CD4-positive, alpha-beta memory T cell (primary cell): ENCODE data around the gene SNRPA. TPM values are rescaled to one million over a fixed set of nuclear protein-coding genes. Genes with fewer than 3 reads are reported as not detected.

ENCODE experiments used
- CTCF ChIA-PET: fragments of 350-600 bp; sonication (Branson Sonifier 250); formaldehyde crosslinking; loops from one replicate; lab custom pipeline; 2021; ENCODE audit warnings: inconsistent platforms; ENCODE audit not compliant: partially characterized antibody; lab: Charles Lee
- POLR2A ChIA-PET: fragments of 350-600 bp; sonication (Branson Sonifier 250); formaldehyde crosslinking; loops from one replicate; lab custom pipeline; 2021; ENCODE audit not compliant: partially characterized antibody; lab: Charles Lee
- DNase-seq, 5 donors: peaks; one replicate each; pipeline versions ENCODE4 v3.0.0 to v3.0.0-alpha.2; 2020 to 2022; ENCODE audit warnings: mixed read lengths in 1 of 5
- H3K27ac ChIP-seq: one replicate; pipeline ENCODE4 v1.7.0; 2013; ENCODE audit warnings: low read depth, low read length
- H3K27me3 ChIP-seq: 2 replicates; pipeline ENCODE4 v1.7.0; 2013; ENCODE audit warnings: mild to moderate bottlenecking, low read length, moderate library complexity; ENCODE audit not compliant: insufficient read depth
- H3K36me3 ChIP-seq: 2 replicates; pipeline ENCODE4 v1.7.0; 2013; ENCODE audit warnings: mild to moderate bottlenecking, low read length, moderate library complexity; ENCODE audit not compliant: insufficient read depth
- H3K4me1 ChIP-seq: 2 replicates; pipeline ENCODE4 v1.7.0; 2013; ENCODE audit warnings: mild to moderate bottlenecking, low read length, moderate library complexity; ENCODE audit not compliant: insufficient read depth
- H3K4me3 ChIP-seq, 2 donors: one replicate each; pipeline ENCODE4 v1.7.0; 2013; ENCODE audit warnings: low read length in 2 of 2, mild to moderate bottlenecking in 1 of 2
- H3K9me3 ChIP-seq, 2 donors: one replicate each; pipeline ENCODE4 v1.7.0; 2013; ENCODE audit warnings: low read length in 2 of 2, control low read depth in 1 of 2; ENCODE audit not compliant: control insufficient read depth in 1 of 2
- H3K27ac Mint-ChIP-seq, 7 donors: one replicate each; pipeline ENCODE4 v1.8.0; 2020 to 2021; ENCODE audit warnings: mixed read lengths in 7 of 7, mild to moderate bottlenecking in 6 of 7, inconsistent platforms in 3 of 7, moderate library complexity in 3 of 7
- H3K27me3 Mint-ChIP-seq, 2 donors: one replicate each; pipeline ENCODE4 v1.8.0; 2020 to 2021; ENCODE audit warnings: mixed read lengths in 2 of 2
- H3K36me3 Mint-ChIP-seq, 2 donors: one replicate each; pipeline ENCODE4 v1.8.0; 2020 to 2021; ENCODE audit warnings: mixed read lengths in 2 of 2, inconsistent platforms in 1 of 2, mild to moderate bottlenecking in 1 of 2
- H3K4me1 Mint-ChIP-seq, 4 donors: one replicate each; pipeline ENCODE4 v1.8.0; 2020 to 2021; ENCODE audit warnings: mixed read lengths in 4 of 4, mild to moderate bottlenecking in 1 of 4
- H3K4me3 Mint-ChIP-seq, 8 donors: one replicate each; pipeline ENCODE4 v1.8.0; 2020 to 2021; ENCODE audit warnings: mixed read lengths in 8 of 8, mild to moderate bottlenecking in 7 of 8, moderate library complexity in 6 of 8, inconsistent platforms in 3 of 8
- H3K9me3 Mint-ChIP-seq, 8 donors: one replicate each; pipeline ENCODE4 v1.8.0; 2020 to 2021; ENCODE audit warnings: mixed read lengths in 8 of 8, mild to moderate bottlenecking in 5 of 8, inconsistent platforms in 3 of 8, moderate library complexity in 1 of 8
- intact Hi-C: fragments of 100-400 bp; cut with micrococcal nuclease; formaldehyde crosslinking; loops from one replicate; pipeline ENCODE4 v1.15.1; 2023
- polyA plus RNA-seq, 2 donors: library from polyadenylated mRNA; unstranded; fragments of 300-500 nt; fragmentation: Illumina TruSeq; gene quantifications; one replicate each; pipeline ENCODE4 v1.2.3, GENCODE V29; 2021
- total RNA-seq, 2 experiments: library from RNA; stranded (reverse); gene quantifications; one replicate each; pipeline ENCODE4 v1.2.3, GENCODE V29; 2021

Gene SNRPA
- total and polyA plus RNA-seq, 4 experiments from 2014 or later: 48.8 to 95.7 (median 78.6) TPM

DNA sequence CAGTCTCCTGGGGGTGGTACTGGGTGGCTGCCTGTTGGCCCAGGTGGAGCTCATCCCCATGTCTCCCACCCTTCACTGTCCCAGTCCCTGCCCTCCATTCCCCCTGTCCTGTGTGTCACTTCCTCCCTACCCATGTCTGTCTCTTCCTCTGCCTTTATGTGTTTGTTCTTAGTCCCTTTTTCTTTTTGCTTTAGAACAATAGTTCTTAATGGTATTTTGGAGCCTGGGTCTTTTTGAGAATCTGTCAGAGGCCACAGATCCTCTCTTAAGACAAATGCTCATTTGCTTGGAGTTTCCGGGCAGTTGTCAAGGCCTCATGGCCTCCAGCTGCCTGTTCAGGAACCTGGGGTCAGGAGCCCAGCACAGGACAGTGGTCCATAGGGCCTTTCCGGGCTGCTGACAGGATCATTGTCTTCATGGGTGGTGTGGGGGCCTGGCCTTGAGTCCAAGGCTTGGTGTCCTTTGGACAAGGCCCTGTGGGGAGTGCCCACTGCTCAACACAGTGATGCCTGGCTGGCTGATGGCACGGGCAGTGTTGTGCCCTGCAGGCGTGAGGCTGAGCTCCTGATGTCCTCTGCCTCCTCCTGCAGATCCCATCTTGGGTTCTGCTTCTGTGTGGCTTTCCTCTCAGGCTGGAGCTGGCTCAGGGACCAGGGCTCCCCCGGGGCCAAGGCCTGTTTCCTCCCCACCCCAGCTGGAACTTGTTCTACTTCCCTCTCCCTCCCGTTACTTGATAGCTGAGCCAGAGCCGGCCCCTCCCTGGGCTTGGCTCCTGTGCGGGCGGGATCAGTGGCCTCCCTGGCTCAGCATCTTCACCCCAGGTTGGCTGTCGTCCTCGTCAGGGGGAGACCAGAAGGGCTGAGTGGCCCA is 51.5 kb downstream of the SNRPA start:
- Histone ChIP-seq H3K36me3 (peaks cover 14% of the 10 kb centered on the region), H3K27ac (peak overlapping the region; percentile 84), H3K27me3 (no peaks in the 10 kb centered on the region), H3K9me3 (no peaks in the 10 kb centered on the region), H3K4me3 (peak overlapping the region; percentile 17 to 52), H3K4me1 (peaks cover 85% of the 10 kb centered on the region)
- no peak for DNase-seq
- POLR2A ChIA-PET: interaction anchor here (0.6 to 15.6 kb wide), 9 partner anchors 9 to 751 kb away, joined by 3 to 369 read pairs (median 8); partner anchors contain the start of genes ACTMAP, MIA, RAB4B and SNRPA
- H3K9me3 Mint-ChIP-seq: no peaks in the 10 kb centered on the region
- H3K27me3 Mint-ChIP-seq: no peaks in the 10 kb centered on the region
- CTCF ChIA-PET: interaction anchor here (0.7 to 3.1 kb wide), 3 partner anchors 17 to 52 kb away, joined by 3 to 20 read pairs (median 4); partner anchors contain the start of gene ACTMAP
- peak overlapping the region; percentile 72 to 97 (median 90) for H3K4me3 Mint-ChIP-seq
- H3K27ac Mint-ChIP-seq: peak overlapping the region; percentile 91 to 100 (median 99)
- H3K36me3 Mint-ChIP-seq: peaks cover 20 to 61% of the 10 kb centered on the region in 2 donors
- intact Hi-C loops: loop anchor here (2.0 kb wide), 1 partner anchor 16 kb away; no protein-coding TSS in a partner anchor
- H3K4me1 Mint-ChIP-seq: peaks cover 64 to 92% (median 78%) of the 10 kb centered on the region in 4 donors

- Histone ChIP-seq H3K36me3 (peaks cover 22% of the 10 kb centered on the region), H3K4me3 (peak overlapping the region; percentile 17 to 52), H3K27ac (peak overlapping the region; percentile 84), H3K9me3 (no peaks in the 10 kb centered on the region), H3K4me1 (peaks cover 85% of the 10 kb centered on the region), H3K27me3 (no peaks in the 10 kb centered on the region)
- Mint-ChIP-seq H3K36me3 (peaks cover 24 to 65% of the 10 kb centered on the region in 2 donors), H3K27ac (peak overlapping the region; percentile 91 to 100 (median 99)), H3K4me1 (peaks cover 62 to 90% (median 78%) of the 10 kb centered on the region in 4 donors), H3K27me3 (no peaks in the 10 kb centered on the region), H3K9me3 (no peaks in the 10 kb centered on the region), H3K4me3 (peak overlapping the region; percentile 72 to 97 (median 90))
- ChIA-PET CTCF (interaction anchor here (1.2 to 3.1 kb wide), 3 partner anchors 16 to 53 kb away, joined by 3 to 20 read pairs (median 3); partner anchors contain the start of gene ACTMAP), POLR2A (interaction anchor here (0.6 to 15.6 kb wide), 8 partner anchors 16 to 750 kb away, joined by 3 to 369 read pairs (median 6); partner anchors contain the start of genes ACTMAP, COQ8B, ITPKC and MIA)
- no peak for DNase-seq
- intact Hi-C loops: loop anchor here (2.0 kb wide), 1 partner anchor 15 kb away; no protein-coding TSS in a partner anchor
Observed at GRCh38 chr19:40803170-40803856, 52.3 kb downstream of the SNRPA start.

DNA sequence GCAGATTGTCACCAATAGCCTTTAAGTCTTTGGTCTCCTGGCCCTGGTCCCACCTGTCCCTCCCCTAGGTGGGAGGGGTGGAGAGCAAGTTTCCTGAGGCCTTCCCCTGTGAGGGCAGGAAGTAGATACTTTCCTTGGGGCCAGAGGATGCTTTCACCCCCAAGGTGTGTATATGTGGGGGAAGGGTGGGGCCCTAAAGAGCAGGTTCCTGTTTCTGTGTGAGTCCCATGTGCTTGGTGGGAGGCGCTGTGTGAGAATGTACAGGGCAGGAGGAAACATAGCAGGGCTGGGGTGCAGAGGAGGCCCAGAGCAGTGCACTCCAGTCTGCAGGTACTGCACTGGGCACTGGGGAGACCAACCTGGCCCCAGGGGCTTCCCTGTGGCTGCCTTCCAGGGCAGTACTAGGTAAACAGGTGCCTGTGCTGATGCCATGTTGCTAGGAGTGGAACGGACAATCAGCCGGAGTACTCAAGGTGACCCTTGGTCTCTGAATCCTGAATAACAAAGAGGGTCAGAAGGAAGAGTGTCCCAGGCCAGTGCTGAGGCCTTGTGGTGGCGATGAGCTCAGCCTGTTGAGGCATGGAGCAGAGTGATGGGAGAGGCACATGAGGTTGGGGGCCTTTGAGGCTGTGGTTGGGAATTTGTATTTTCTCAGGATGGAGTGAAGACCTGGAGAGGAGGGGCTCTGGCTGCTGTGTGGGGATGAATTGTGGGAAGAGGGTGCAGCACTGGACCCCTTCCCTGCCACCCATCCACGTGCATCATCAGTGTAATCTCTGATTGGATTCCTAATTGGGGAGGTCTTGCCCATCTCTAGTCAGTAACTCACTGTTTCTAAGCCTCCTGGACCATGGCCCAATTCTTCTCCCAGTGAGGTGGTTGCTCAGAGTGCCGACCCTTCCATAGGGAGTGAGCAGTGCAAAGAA is 53.1 kb downstream of the SNRPA start:
- H3K4me3 ChIP-seq: peak overlapping the region; percentile 17 to 52
- H3K36me3 Mint-ChIP-seq: peaks cover 24 to 64% of the 10 kb centered on the region in 2 donors
- peak; percentile 81 to 91 (median 87) for DNase-seq
- POLR2A ChIA-PET: interaction anchor here (0.6 to 15.6 kb wide), 9 partner anchors 15 to 459 kb away, joined by 3 to 369 read pairs (median 9); partner anchors contain the start of genes ACTMAP, COQ8B, ITPKC and MIA
- peak overlapping the region; percentile 84 for H3K27ac ChIP-seq
- peak overlapping the region; percentile 91 to 100 (median 99) for H3K27ac Mint-ChIP-seq
- H3K9me3 ChIP-seq: no peaks in the 10 kb centered on the region
- CTCF ChIA-PET: interaction anchor here (1.2 to 3.8 kb wide), 6 partner anchors 12 to 143 kb away, joined by 3 to 38 read pairs (median 8); partner anchors contain the start of genes ACTMAP, COQ8B and ITPKC
- H3K36me3 ChIP-seq: peaks cover 26% of the 10 kb centered on the region
- H3K4me1 Mint-ChIP-seq: peaks cover 59 to 91% (median 76%) of the 10 kb centered on the region in 4 donors
- no peaks in the 10 kb centered on the region for H3K27me3 Mint-ChIP-seq
- intact Hi-C loops: loop anchor here (1.0 to 2.0 kb wide), 3 partner anchors 15 to 53 kb away; partner anchors contain the start of genes RAB4B and SNRPA
- peaks cover 93% of the 10 kb centered on the region for H3K4me1 ChIP-seq
- H3K27me3 ChIP-seq: no peaks in the 10 kb centered on the region
- no peaks in the 10 kb centered on the region for H3K9me3 Mint-ChIP-seq
- H3K4me3 Mint-ChIP-seq: peak overlapping the region; percentile 72 to 97 (median 90)

- H3K27me3 Mint-ChIP-seq: no peaks in the 10 kb centered on the region
- peak overlapping the region in 1 of 2 donors; percentile 52 for H3K4me3 ChIP-seq
Observed at GRCh38 chr19:40804783-40805242, 53.8 kb downstream of the SNRPA start.

GRCh38 chr19:40805258-40805868 is 54.4 kb downstream of the SNRPA start:
- H3K27me3 ChIP-seq: no peaks in the 10 kb centered on the region
- Mint-ChIP-seq H3K27ac (peak overlapping the region; percentile 91 to 100 (median 99)), H3K4me3 (peak overlapping the region; percentile 72 to 97 (median 88)), H3K27me3 (no peaks in the 10 kb centered on the region), H3K36me3 (peaks cover 24 to 63% of the 10 kb centered on the region in 2 donors), H3K9me3 (no peaks in the 10 kb centered on the region), H3K4me1 (peaks cover 61 to 94% (median 80%) of the 10 kb centered on the region in 4 donors)
- peak in 3 of 5 donors; percentile 41 to 74 (median 55) for DNase-seq
- intact Hi-C loops: no loop called here
- peaks cover 99% of the 10 kb centered on the region for H3K4me1 ChIP-seq
- POLR2A ChIA-PET: interaction anchor here (0.8 to 15.6 kb wide), 14 partner anchors 9 to 457 kb away, joined by 3 to 369 read pairs (median 5); partner anchors contain the start of genes ACTMAP, COQ8B, ITPKC and MIA
- no peaks in the 10 kb centered on the region for H3K9me3 ChIP-seq
- CTCF ChIA-PET: interaction anchor here (1.2 to 4.5 kb wide), 11 partner anchors 11 to 234 kb away, joined by 4 to 46 read pairs (median 14); partner anchors contain the start of genes ACTMAP, COQ8B, ITPKC and RAB4B
- H3K27ac ChIP-seq: peak overlapping the region; percentile 84
- H3K4me3 ChIP-seq: peak overlapping the region; percentile 34 to 52
- peaks cover 33% of the 10 kb centered on the region for H3K36me3 ChIP-seq

More at GRCh38 chr19:40804783-40805242, 53.8 kb downstream of the SNRPA start:
- ChIA-PET CTCF (interaction anchor here (1.2 to 4.5 kb wide), 8 partner anchors 11 to 234 kb away, joined by 4 to 46 read pairs (median 14); partner anchors contain the start of genes ACTMAP, COQ8B, ITPKC and RAB4B), POLR2A (interaction anchor here (0.6 to 15.6 kb wide), 14 partner anchors 8 to 458 kb away, joined by 3 to 369 read pairs (median 5); partner anchors contain the start of genes ACTMAP, COQ8B, ITPKC and MIA)
- H3K36me3 ChIP-seq: peaks cover 31% of the 10 kb centered on the region
- no peaks in the 10 kb centered on the region for H3K27me3 ChIP-seq
- H3K9me3 ChIP-seq: no peaks in the 10 kb centered on the region
- no peak for DNase-seq
- peaks cover 99% of the 10 kb centered on the region for H3K4me1 ChIP-seq
- H3K27ac ChIP-seq: peak overlapping the region; percentile 84
- intact Hi-C loops: loop anchor here (1.0 kb wide), 2 partner anchors 27 to 54 kb away; partner anchors contain the start of genes RAB4B and SNRPA
- peaks cover 24 to 65% of the 10 kb centered on the region in 2 donors for H3K36me3 Mint-ChIP-seq
- peaks cover 59 to 94% (median 77%) of the 10 kb centered on the region in 4 donors for H3K4me1 Mint-ChIP-seq
- peak overlapping the region; percentile 72 to 97 (median 88) for H3K4me3 Mint-ChIP-seq
- no peaks in the 10 kb centered on the region for H3K9me3 Mint-ChIP-seq
- peak overlapping the region; percentile 91 to 100 (median 99) for H3K27ac Mint-ChIP-seq
